HepG2 (cell line): ENCODE measurements around the gene HSD17B2. TPM values are rescaled to one million over a fixed set of nuclear protein-coding genes. Genes with fewer than 3 reads are reported as not detected.
A peak's percentile ranks its signal among the peaks of the same experiment; 100 is the strongest.

ENCODE experiments used
- ARID3A ChIP-seq: IDR thresholded peaks from 2 replicates; pipeline ENCODE4 v1.6.1; 2012; ENCODE audit warnings: low read depth, low read length, improper control_type of control experiment
- ELF1 ChIP-seq: sonication (generic); formaldehyde crosslinking; IDR thresholded peaks from 2 replicates; pipeline ENCODE4 v1.4.0; 2020; ENCODE audit warnings: missing genetic modification reagents
- IRX3 ChIP-seq: sonication (generic); formaldehyde crosslinking; IDR thresholded peaks from 2 replicates; pipeline ENCODE4 v1.8.1; 2023; ENCODE audit warnings: mild to moderate bottlenecking, low read depth, missing genetic modification reagents, borderline replicate concordance
- LCORL ChIP-seq, 2 experiments: fragments of 450-650 bp in 1 of 2; sonication (generic) in 1 of 2; formaldehyde crosslinking in 1 of 2; IDR thresholded peaks; 2 replicates each; pipeline versions ENCODE4 v1.5.0 to v1.6.1; 2017 to 2020; ENCODE audit warnings: antibody characterized with exemption in 1 of 2, missing genetic modification reagents in 1 of 2
- MED13 ChIP-seq: sonication (generic); formaldehyde crosslinking; IDR thresholded peaks from 2 replicates; pipeline ENCODE4 v1.5.0; 2020; ENCODE audit warnings: missing genetic modification reagents
- RBAK ChIP-seq: sonication (generic); formaldehyde crosslinking; IDR thresholded peaks from 2 replicates; pipeline ENCODE4 v1.5.1; 2020; ENCODE audit warnings: mild to moderate bottlenecking, missing genetic modification reagents
- SIN3B ChIP-seq: fragments of 150-350 bp; IDR thresholded peaks from 2 replicates; pipeline ENCODE4 v1.6.1; 2014; ENCODE audit warnings: low read length
- SOX5 ChIP-seq: IDR thresholded peaks from 2 replicates; pipeline ENCODE4 v1.6.1; 2016; ENCODE audit warnings: borderline replicate concordance
- SP1 ChIP-seq, 2 experiments: fragments of 450-650 bp in 1 of 2; sonication (generic) in 1 of 2; formaldehyde crosslinking in 1 of 2; IDR thresholded peaks; 2 replicates each; pipeline versions ENCODE4 v1.4.0 to v1.6.1; 2016 to 2020; ENCODE audit warnings: missing genetic modification reagents in 1 of 2
- YEATS2 ChIP-seq: sonication (generic); formaldehyde crosslinking; IDR thresholded peaks from 2 replicates; pipeline ENCODE4 v1.4.0; 2020; ENCODE audit warnings: missing genetic modification reagents, borderline replicate concordance
- ZFP36L2 ChIP-seq: sonication (generic); formaldehyde crosslinking; IDR thresholded peaks from 2 replicates; pipeline ENCODE4 v1.4.0; 2020; ENCODE audit warnings: missing genetic modification reagents
- ZNF142 ChIP-seq: sonication (generic); formaldehyde crosslinking; IDR thresholded peaks from 2 replicates; pipeline ENCODE4 v1.4.0; 2020; ENCODE audit warnings: missing genetic modification reagents
- ZNF563 ChIP-seq: sonication (generic); formaldehyde crosslinking; IDR thresholded peaks from 2 replicates; pipeline ENCODE4 v1.8.0; 2022; ENCODE audit warnings: mild to moderate bottlenecking, moderate library complexity, missing genetic modification reagents
- polyA plus RNA-seq, 8 experiments: library from polyadenylated mRNA; depleted of rRNA in 3 of 8; stranded (reverse) in 7 of 8; unstranded in 1 of 8; fragments of >200 nt; fragmentation: Illumina TruSeq in 4 of 8; extraction: Trizol in 4 of 8; gene quantifications; 2 replicates each; pipeline versions ENCODE4 v1.2.1 to v1.2.3, GENCODE V29; 2011 to 2016; ENCODE audit warnings: low read depth in 4 of 8, missing spikeins in 1 of 8, mixed read lengths in 1 of 8; ENCODE audit not compliant: insufficient read depth in 1 of 8
- total RNA-seq, 5 experiments: library from RNA; depleted of rRNA; stranded (reverse); fragments of >200 nt; fragmentation: Illumina TruSeq; extraction: Trizol; gene quantifications; 2 replicates each; pipeline ENCODE4 v1.2.3, GENCODE V29; 2016; ENCODE audit warnings: low read depth in 1 of 5
- TF ChIP-seq, protein P1 (sequence below): sonication (generic); formaldehyde crosslinking; IDR thresholded peaks from 2 replicates; pipeline ENCODE4 v1.4.0; 2020; ENCODE audit warnings: missing genetic modification reagents
- TF ChIP-seq, protein P2 (sequence below): fragments of 450-650 bp; IDR thresholded peaks from 2 replicates; pipeline ENCODE4 v1.6.1; 2017; ENCODE audit warnings: mild to moderate bottlenecking
- TF ChIP-seq, protein P3 (sequence below): sonication (generic); formaldehyde crosslinking; IDR thresholded peaks from 2 replicates; pipeline ENCODE4 v1.8.0; 2022; ENCODE audit warnings: missing genetic modification reagents, mild to moderate bottlenecking, inconsistent platforms, borderline replicate concordance

HSD17B2 gene
- total and polyA plus RNA-seq, 2 of the 13 experiments (the other 11 are each of a cell fraction or from before 2014, with no cell fraction given), result 26.3 to 69.3 TPM

DNA sequence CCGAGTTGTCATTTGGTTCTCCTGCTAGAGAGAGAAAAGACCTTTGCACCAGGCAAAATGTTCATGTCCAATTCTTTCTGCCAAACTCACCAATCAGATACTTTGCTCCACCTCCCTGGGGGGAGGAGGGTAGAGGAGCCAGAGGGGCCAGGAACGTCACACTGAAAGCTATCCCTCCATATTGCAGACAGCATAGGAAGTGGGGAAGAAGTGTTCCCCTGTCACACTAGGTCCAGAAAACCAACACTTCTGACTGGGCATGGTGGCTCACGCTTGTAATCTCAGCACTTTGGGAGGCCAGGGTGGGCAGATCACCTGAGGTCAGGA, 9.5 kb downstream of the HSD17B2 start (continued):
- TF ChIP-seq, protein P1, sequence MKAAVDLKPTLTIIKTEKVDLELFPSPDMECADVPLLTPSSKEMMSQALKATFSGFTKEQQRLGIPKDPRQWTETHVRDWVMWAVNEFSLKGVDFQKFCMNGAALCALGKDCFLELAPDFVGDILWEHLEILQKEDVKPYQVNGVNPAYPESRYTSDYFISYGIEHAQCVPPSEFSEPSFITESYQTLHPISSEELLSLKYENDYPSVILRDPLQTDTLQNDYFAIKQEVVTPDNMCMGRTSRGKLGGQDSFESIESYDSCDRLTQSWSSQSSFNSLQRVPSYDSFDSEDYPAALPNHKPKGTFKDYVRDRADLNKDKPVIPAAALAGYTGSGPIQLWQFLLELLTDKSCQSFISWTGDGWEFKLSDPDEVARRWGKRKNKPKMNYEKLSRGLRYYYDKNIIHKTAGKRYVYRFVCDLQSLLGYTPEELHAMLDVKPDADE, result no peak
- TF ChIP-seq SOX5 (CRISPR knock-in tag) (no peak), MED13 (CRISPR knock-in tag) (no peak), ZFP36L2 (CRISPR knock-in tag) (no peak), SP1 (IDR thresholded peaks at IDR 0.05) (no peak), SP1 (CRISPR knock-in tag; IDR thresholded peaks at IDR 0.05) (peak; percentile 37; the same call in 1 of the 2 replicates), ZNF142 (CRISPR knock-in tag) (no peak), LCORL (IDR thresholded peaks at IDR 0.05) (no peak), LCORL (CRISPR knock-in tag; IDR thresholded peaks at IDR 0.05) (peak; percentile 8; the same call in 1 of the 2 replicates), IRX3 (CRISPR knock-in tag) (no peak), YEATS2 (CRISPR knock-in tag) (no peak), SIN3B (no peak), ELF1 (CRISPR knock-in tag) (no peak), ARID3A (no peak), ZNF563 (CRISPR knock-in tag) (no peak), RBAK (no peak)
- TF ChIP-seq, protein P2, sequence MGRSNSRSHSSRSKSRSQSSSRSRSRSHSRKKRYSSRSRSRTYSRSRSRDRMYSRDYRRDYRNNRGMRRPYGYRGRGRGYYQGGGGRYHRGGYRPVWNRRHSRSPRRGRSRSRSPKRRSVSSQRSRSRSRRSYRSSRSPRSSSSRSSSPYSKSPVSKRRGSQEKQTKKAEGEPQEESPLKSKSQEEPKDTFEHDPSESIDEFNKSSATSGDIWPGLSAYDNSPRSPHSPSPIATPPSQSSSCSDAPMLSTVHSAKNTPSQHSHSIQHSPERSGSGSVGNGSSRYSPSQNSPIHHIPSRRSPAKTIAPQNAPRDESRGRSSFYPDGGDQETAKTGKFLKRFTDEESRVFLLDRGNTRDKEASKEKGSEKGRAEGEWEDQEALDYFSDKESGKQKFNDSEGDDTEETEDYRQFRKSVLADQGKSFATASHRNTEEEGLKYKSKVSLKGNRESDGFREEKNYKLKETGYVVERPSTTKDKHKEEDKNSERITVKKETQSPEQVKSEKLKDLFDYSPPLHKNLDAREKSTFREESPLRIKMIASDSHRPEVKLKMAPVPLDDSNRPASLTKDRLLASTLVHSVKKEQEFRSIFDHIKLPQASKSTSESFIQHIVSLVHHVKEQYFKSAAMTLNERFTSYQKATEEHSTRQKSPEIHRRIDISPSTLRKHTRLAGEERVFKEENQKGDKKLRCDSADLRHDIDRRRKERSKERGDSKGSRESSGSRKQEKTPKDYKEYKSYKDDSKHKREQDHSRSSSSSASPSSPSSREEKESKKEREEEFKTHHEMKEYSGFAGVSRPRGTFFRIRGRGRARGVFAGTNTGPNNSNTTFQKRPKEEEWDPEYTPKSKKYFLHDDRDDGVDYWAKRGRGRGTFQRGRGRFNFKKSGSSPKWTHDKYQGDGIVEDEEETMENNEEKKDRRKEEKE, result no peak
- TF ChIP-seq, protein P3, sequence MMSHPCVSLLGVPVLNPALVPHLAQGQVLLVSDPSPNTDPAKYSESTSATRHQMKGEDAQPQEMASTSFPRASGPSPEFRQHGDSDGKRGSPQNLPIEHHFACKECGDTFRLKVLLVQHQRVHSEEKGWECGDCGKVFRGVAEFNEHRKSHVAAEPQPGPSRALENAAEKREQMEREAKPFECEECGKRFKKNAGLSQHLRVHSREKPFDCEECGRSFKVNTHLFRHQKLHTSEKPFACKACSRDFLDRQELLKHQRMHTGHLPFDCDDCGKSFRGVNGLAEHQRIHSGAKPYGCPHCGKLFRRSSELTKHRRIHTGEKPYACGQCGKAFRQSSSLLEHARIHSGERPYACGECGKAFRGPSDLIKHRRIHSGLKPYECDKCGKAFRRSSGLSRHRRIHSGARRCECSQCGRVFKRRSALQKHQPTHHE, result no peak
